Upper lobe of right lung (tissue), 1 donor: ENCODE results near the gene PSKH1. TPM values are rescaled to one million over a fixed set of nuclear protein-coding genes. Genes with fewer than 3 reads are reported as not detected.

Experiments used
- ATAC-seq: fragments of 200-7000 bp; cut with Tn5 transposase; one replicate; pipeline ENCODE4 v1.9.1; 2020; ENCODE audit warnings: mild to moderate bottlenecking, moderate library complexity
- DNase-seq: peaks from one replicate; pipeline ENCODE4 v3.0.0-alpha.2; 2020
- H3K27ac ChIP-seq: fragments of 200-600 bp; one replicate; pipeline ENCODE4 v1.8.0; 2022
- H3K27me3 ChIP-seq: fragments of 200-600 bp; one replicate; pipeline ENCODE4 v1.8.0; 2022; ENCODE audit warnings: mild to moderate bottlenecking
- H3K36me3 ChIP-seq: fragments of 200-600 bp; one replicate; pipeline ENCODE4 v1.8.0; 2022
- H3K4me1 ChIP-seq: fragments of 200-600 bp; one replicate; pipeline ENCODE4 v1.8.0; 2022
- H3K4me3 ChIP-seq: fragments of 200-600 bp; one replicate; pipeline ENCODE4 v1.8.0; 2022; ENCODE audit warnings: mild to moderate bottlenecking
- H3K9me3 ChIP-seq: fragments of 200-600 bp; one replicate; pipeline ENCODE4 v1.8.0; 2022
- CTCF ChIP-seq: fragments of 200-600 bp; IDR thresholded peaks from one replicate; pipeline ENCODE4 v1.8.0; 2022; ENCODE audit warnings: antibody characterized with exemption
- intact Hi-C: fragments of 100-400 bp; cut with DNase I; formaldehyde crosslinking; loops from one replicate; pipeline ENCODE4 v1.11.0; 2022
- total RNA-seq: library from RNA; stranded (reverse); fragmentation: NEBNext Ultra II Directional; extraction: Animal tissue kit (Norgen Biotek cat#: 25700); gene quantifications from one replicate; pipeline ENCODE4 v1.2.1, GENCODE V29; 2021
- donor health status: DM: no; HTN: yes; CAD: no; lungs with severe emphysema.

Gene PSKH1
- total RNA-seq, 1 donor from 2014 or later = 29.7 TPM

GRCh38 chr16:67915831-67916723 lies 23.0 kb downstream of the PSKH1 start:
- H3K27me3 ChIP-seq = no peaks in the 10 kb centered on the region
- H3K36me3 ChIP-seq = peaks cover 5% of the 10 kb centered on the region
- no peak for TF ChIP-seq CTCF
- peak; percentile 22 for ATAC-seq
- DNase-seq = no peak
- no peak overlapping the region for H3K27ac ChIP-seq
- no peak overlapping the region for H3K4me3 ChIP-seq
- no peaks in the 10 kb centered on the region for H3K9me3 ChIP-seq
- H3K4me1 ChIP-seq = peaks cover 25% of the 10 kb centered on the region
- intact Hi-C loops = no loop called here

- no peaks in the 10 kb centered on the region for H3K27me3 ChIP-seq
- ATAC-seq (peak; percentile 40), DNase-seq (no peak)
- H3K9me3 ChIP-seq = no peaks in the 10 kb centered on the region
- H3K36me3 ChIP-seq = no peaks in the 10 kb centered on the region
- H3K27ac ChIP-seq = no peak overlapping the region
- peaks cover 25% of the 10 kb centered on the region for H3K4me1 ChIP-seq
- no peak for TF ChIP-seq CTCF
- intact Hi-C loops = no loop called here
- no peak overlapping the region for H3K4me3 ChIP-seq
These were observed 24.2 kb downstream of the PSKH1 start for GRCh38 chr16:67917140-67917851.

GRCh38 chr16:67917852-67918236 lies 24.8 kb downstream of the PSKH1 start:
- ATAC-seq (peak; percentile 58), DNase-seq (no peak)
- no peaks in the 10 kb centered on the region for H3K27me3 ChIP-seq
- no peak overlapping the region for H3K27ac ChIP-seq
- H3K9me3 ChIP-seq = no peaks in the 10 kb centered on the region
- H3K4me3 ChIP-seq = no peak overlapping the region
- peaks cover 25% of the 10 kb centered on the region for H3K4me1 ChIP-seq
- intact Hi-C loops = no loop called here
- no peak for TF ChIP-seq CTCF
- H3K36me3 ChIP-seq = no peaks in the 10 kb centered on the region

- DNase-seq (no peak), ATAC-seq (no peak)
- TF ChIP-seq CTCF = no peak
- H3K36me3 ChIP-seq = no peaks in the 10 kb centered on the region
- H3K27me3 ChIP-seq = no peaks in the 10 kb centered on the region
- H3K4me1 ChIP-seq = peaks cover 25% of the 10 kb centered on the region
- H3K4me3 ChIP-seq = no peak overlapping the region
- intact Hi-C loops = loop anchor here (10.0 kb wide), 2 partner anchors 95 to 245 kb away; no protein-coding TSS in a partner anchor
- H3K9me3 ChIP-seq = no peaks in the 10 kb centered on the region
- H3K27ac ChIP-seq = no peak overlapping the region
These were observed 26.7 kb downstream of the PSKH1 start for GRCh38 chr16:67919622-67920221.

- DNase-seq (no peak), ATAC-seq (no peak)
- TF ChIP-seq CTCF = no peak
- intact Hi-C loops = loop anchor here (10.0 kb wide), 2 partner anchors 97 to 247 kb away; no protein-coding TSS in a partner anchor
- Histone ChIP-seq H3K36me3 (peaks cover 2% of the 10 kb centered on the region), H3K4me3 (no peak overlapping the region), H3K27me3 (no peaks in the 10 kb centered on the region), H3K27ac (no peak overlapping the region), H3K9me3 (no peaks in the 10 kb centered on the region), H3K4me1 (peaks cover 22% of the 10 kb centered on the region)
These were observed 29.2 kb downstream of the PSKH1 start for GRCh38 chr16:67922221-67922620.
